OCI-LY1 (cell line): ENCODE results near the gene TBL3.

Experiments
- H2AFZ ChIP-seq: fragments of 200-600 bp; sonication (generic), shearing (Covaris generic); 2 replicates; pipeline ENCODE4 v1.6.0; 2014; ENCODE audit warnings: antibody characterized with exemption, mild to moderate bottlenecking, low read length
- H3F3A ChIP-seq: fragments of 200-600 bp; sonication (generic), shearing (Covaris generic); 2 replicates; pipeline ENCODE4 v1.6.0; 2014; ENCODE audit warnings: mild to moderate bottlenecking, antibody characterized with exemption, low read length, moderate library complexity; ENCODE audit not compliant: insufficient read depth
- H3K27ac ChIP-seq: fragments of 200-600 bp; sonication (generic); 2 replicates; pipeline ENCODE4 v1.5.1; 2014; ENCODE audit warnings: low read length, mixed run types, mild to moderate bottlenecking, low read depth; ENCODE audit not compliant: poor library complexity, severe bottlenecking
- H3K27me3 ChIP-seq: fragments of 200-600 bp; sonication (generic); 2 replicates; pipeline ENCODE4 v1.6.0; 2014; ENCODE audit warnings: antibody characterized with exemption, mild to moderate bottlenecking, low read length, moderate library complexity; ENCODE audit not compliant: insufficient read depth
- H3K36me3 ChIP-seq: fragments of 200-600 bp; sonication (generic); 2 replicates; pipeline ENCODE4 v1.6.1; 2014; ENCODE audit warnings: mild to moderate bottlenecking, antibody characterized with exemption, low read length, moderate library complexity, mixed read lengths; ENCODE audit not compliant: insufficient read depth
- H3K4me1 ChIP-seq: fragments of 200-600 bp; sonication (generic); 2 replicates; pipeline ENCODE4 v1.5.1; 2014; ENCODE audit warnings: mild to moderate bottlenecking, low read length, moderate library complexity; ENCODE audit not compliant: insufficient read depth, severe bottlenecking
- H3K4me2 ChIP-seq: fragments of 200-600 bp; sonication (generic), shearing (Covaris generic); 2 replicates; pipeline ENCODE4 v1.6.1; 2014; ENCODE audit warnings: low read length
- H3K4me3 ChIP-seq: fragments of 200-600 bp; sonication (generic); 2 replicates; pipeline ENCODE4 v1.5.1; 2014; ENCODE audit warnings: low read length, low read depth, mild to moderate bottlenecking, mixed read lengths; ENCODE audit not compliant: poor library complexity, severe bottlenecking
- H3K79me2 ChIP-seq: fragments of 200-600 bp; shearing (Covaris generic); 2 replicates; pipeline ENCODE4 v1.6.1; 2016; ENCODE audit warnings: mixed run types, low read length, mixed read lengths; ENCODE audit not compliant: insufficient read depth
- H3K9ac ChIP-seq: fragments of 200-600 bp; sonication (generic), shearing (Covaris generic); 2 replicates; pipeline ENCODE4 v1.6.1; 2014; ENCODE audit warnings: mild to moderate bottlenecking, low read length, mixed read lengths
- H3K9me2 ChIP-seq: fragments of 200-600 bp; sonication (generic), shearing (Covaris generic); 2 replicates; pipeline ENCODE4 v1.6.1; 2014; ENCODE audit warnings: low read depth, mild to moderate bottlenecking, low read length, mixed read lengths
- H3K9me3 ChIP-seq: fragments of 200-600 bp; shearing (Covaris generic); 2 replicates; pipeline ENCODE4 v1.6.1; 2014; ENCODE audit warnings: low read length, mixed read lengths
- H4K20me1 ChIP-seq: fragments of 200-600 bp; sonication (generic), shearing (Covaris generic); 2 replicates; pipeline ENCODE4 v1.6.0; 2016; ENCODE audit warnings: mild to moderate bottlenecking, low read length; ENCODE audit not compliant: insufficient read depth
- EZH2 ChIP-seq: fragments of 200-600 bp; sonication (generic), shearing (Covaris generic); IDR thresholded peaks from 2 replicates; pipeline ENCODE4 v1.8.0; 2017; ENCODE audit warnings: borderline replicate concordance, mixed run types, mild to moderate bottlenecking, antibody characterized with exemption, low read length, moderate library complexity, mixed read lengths
- TF ChIP-seq, protein P1 (sequence below): fragments of 200-600 bp; sonication (generic), shearing (Covaris generic); IDR thresholded peaks from 2 replicates; pipeline ENCODE4 v1.5.1; 2017; ENCODE audit warnings: mild to moderate bottlenecking, antibody characterized with exemption, low read length, moderate library complexity, mixed read lengths

TBL3 gene

DNA sequence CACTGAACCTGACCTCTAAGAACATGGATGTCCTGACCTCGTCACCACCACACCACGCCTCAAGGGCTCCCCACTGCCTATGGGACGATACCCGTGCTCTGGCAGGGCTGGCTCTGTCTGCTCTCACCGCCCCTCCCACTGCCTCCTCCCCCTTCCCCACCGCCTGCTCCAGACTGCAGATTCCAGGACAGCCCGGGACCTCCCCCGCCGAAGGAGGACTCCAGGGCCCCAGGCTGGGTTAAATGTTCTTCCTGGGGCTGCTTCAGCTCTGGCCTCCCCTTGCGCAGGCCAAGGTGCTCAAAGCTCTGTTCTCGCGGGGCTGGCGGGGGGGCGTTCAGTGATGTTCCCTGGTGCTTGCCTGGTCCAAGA, 50.9 kb downstream of the TBL3 start:
- Histone ChIP-seq H3F3A (no peaks in the 10 kb centered on the region), H3K27ac (no peak overlapping the region)

DNA sequence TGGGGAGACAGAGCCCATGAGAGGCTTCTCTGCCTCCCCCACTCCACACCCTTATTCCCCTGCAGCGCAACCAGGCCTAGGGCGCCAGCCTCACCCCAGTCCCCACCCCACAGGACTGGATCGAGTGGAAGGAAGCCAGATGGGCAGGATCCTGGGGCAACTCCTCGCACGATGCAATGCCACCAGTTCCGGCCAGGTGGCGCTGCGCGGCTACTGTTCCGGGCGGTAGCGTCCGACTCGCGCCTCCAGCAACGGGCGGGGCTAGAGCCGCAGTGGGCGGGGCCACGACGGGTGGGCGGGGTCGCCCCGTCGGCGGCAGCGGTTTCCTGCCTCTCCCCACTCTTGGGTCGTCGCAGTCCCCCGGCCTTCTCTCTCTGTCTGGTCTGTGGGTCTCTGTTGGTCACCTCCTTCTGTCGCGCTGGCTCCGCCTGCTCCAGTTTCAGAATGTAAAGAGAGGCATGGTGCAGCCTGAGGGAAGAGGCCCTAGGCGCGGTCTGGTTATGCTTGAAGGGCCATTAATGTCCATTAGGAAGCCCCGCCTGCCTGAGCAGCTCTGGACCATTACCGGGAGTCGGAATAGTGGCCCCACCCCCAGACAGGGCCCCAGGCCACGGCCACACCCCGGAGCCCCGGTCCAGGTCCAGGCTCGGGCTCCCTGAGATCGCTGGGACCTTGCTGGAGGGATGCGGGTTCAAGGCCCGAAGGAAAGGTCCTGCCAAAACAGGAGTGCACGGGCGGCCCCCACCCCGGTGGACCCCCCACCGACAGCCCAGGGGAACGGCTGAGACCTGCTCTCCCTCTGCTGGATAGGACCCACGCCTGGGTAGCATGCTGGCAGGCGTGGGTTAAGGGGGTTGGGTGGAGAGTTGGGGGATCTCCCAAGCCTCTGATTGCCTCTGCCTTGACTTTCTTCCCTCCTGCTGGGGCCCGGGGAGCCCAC, 51.5 kb downstream of the TBL3 start:
- peaks cover 16% of the 10 kb centered on the region for H3K27me3 ChIP-seq
- H3K4me2 ChIP-seq = peak overlapping the region; percentile 64
- no peaks in the 10 kb centered on the region for H3K36me3 ChIP-seq
- peak overlapping the region; percentile 32; the same call in 1 of the 2 replicates for H3K9ac ChIP-seq
- H2AFZ ChIP-seq = no peak overlapping the region
- H3K4me3 ChIP-seq = peak overlapping the region; percentile 45
- H3K79me2 ChIP-seq = no peaks in the 10 kb centered on the region
- H3K9me3 ChIP-seq = no peaks in the 10 kb centered on the region
- no peaks in the 10 kb centered on the region for H3K9me2 ChIP-seq
- no peak overlapping the region for H3K27ac ChIP-seq
- no peaks in the 10 kb centered on the region for H4K20me1 ChIP-seq
- H3K4me1 ChIP-seq = peaks cover 16% of the 10 kb centered on the region
- TF ChIP-seq, protein P1, sequence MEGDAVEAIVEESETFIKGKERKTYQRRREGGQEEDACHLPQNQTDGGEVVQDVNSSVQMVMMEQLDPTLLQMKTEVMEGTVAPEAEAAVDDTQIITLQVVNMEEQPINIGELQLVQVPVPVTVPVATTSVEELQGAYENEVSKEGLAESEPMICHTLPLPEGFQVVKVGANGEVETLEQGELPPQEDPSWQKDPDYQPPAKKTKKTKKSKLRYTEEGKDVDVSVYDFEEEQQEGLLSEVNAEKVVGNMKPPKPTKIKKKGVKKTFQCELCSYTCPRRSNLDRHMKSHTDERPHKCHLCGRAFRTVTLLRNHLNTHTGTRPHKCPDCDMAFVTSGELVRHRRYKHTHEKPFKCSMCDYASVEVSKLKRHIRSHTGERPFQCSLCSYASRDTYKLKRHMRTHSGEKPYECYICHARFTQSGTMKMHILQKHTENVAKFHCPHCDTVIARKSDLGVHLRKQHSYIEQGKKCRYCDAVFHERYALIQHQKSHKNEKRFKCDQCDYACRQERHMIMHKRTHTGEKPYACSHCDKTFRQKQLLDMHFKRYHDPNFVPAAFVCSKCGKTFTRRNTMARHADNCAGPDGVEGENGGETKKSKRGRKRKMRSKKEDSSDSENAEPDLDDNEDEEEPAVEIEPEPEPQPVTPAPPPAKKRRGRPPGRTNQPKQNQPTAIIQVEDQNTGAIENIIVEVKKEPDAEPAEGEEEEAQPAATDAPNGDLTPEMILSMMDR = peak; percentile 95
- TF ChIP-seq EZH2 = no peak
- H3F3A ChIP-seq = no peaks in the 10 kb centered on the region

More for the DNA sequence above, 50.9 kb downstream of the TBL3 start:
- H3K79me2 ChIP-seq = no peaks in the 10 kb centered on the region
- H3K9ac ChIP-seq = peak overlapping the region; percentile 32; the same call in 1 of the 2 replicates
- H3K27me3 ChIP-seq = peaks cover 9% of the 10 kb centered on the region; the same call in 1 of the 2 replicates
- H3K4me2 ChIP-seq = peak overlapping the region; percentile 64
- H3K36me3 ChIP-seq = no peaks in the 10 kb centered on the region
- H3K9me2 ChIP-seq = no peaks in the 10 kb centered on the region
- H4K20me1 ChIP-seq = no peaks in the 10 kb centered on the region
- H2AFZ ChIP-seq = no peak overlapping the region
- peaks cover 16% of the 10 kb centered on the region for H3K4me1 ChIP-seq
- TF ChIP-seq EZH2 = no peak
- peak overlapping the region; percentile 45 for H3K4me3 ChIP-seq
- H3K9me3 ChIP-seq = no peaks in the 10 kb centered on the region

DNA sequence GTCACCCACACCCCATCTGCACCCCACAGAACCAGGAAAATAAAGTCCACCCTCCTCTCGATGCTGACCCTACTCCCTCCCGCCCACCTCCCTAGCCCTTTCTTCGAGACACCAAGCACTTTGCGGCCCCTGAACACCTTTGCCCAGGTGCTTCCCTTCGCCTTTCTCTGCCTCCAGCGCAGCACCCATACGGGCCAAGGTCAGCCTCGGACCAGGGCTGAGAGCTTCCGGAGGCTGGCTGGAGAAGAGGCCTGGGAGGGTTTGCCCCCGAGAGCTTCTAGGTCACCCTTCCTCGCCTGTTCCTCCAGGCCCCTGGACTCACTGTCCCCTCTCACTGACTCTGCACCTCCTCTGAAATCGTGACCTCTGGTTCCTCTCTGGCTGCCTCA, 52.2 kb downstream of the TBL3 start:
- no peaks in the 10 kb centered on the region for H3K36me3 ChIP-seq
- H3F3A ChIP-seq = no peaks in the 10 kb centered on the region
- peaks cover 16% of the 10 kb centered on the region for H3K27me3 ChIP-seq
- no peak overlapping the region for H3K4me3 ChIP-seq
- no peaks in the 10 kb centered on the region for H3K79me2 ChIP-seq
- H3K9me2 ChIP-seq = no peaks in the 10 kb centered on the region
- TF ChIP-seq, protein P1 = no peak
- no peak for TF ChIP-seq EZH2
- no peak overlapping the region for H3K4me2 ChIP-seq
- no peaks in the 10 kb centered on the region for H3K9me3 ChIP-seq
- H3K27ac ChIP-seq = no peak overlapping the region
- peaks cover 16% of the 10 kb centered on the region for H3K4me1 ChIP-seq
- no peaks in the 10 kb centered on the region for H4K20me1 ChIP-seq
- H2AFZ ChIP-seq = no peak overlapping the region
- H3K9ac ChIP-seq = no peak overlapping the region
